ENCODE measurements around the gene TPM2. TPM values are rescaled to one million over a fixed set of nuclear protein-coding genes. Genes with fewer than 3 reads are reported as not detected.

Gene TPM2
- 1,100 and 1,291 TPM in 2 replicates for total RNA-seq

GRCh38 chr9:35689542-35690293, at the start of gene TPM2:
Gene TPM2, minus strand, starts transcription at chr9:35689925. Its CDS starts 108 bp downstream, at chr9:35689817.

GRCh38 chr9:35732185-35732799, 42.6 kb upstream of the TPM2 start, which contains the start of the genes CREB3 and TLN1:
Gene CREB3, plus strand, starts transcription at chr9:35732666. Its CDS starts 107 bp downstream, at chr9:35732773.
Gene TLN1, minus strand, starts transcription at chr9:35732195. Its CDS starts 6,501 bp downstream, at chr9:35725694.

GRCh38 chr9:35673132-35674024, 16.3 kb downstream of the TPM2 start, which contains the start of gene CA9:
Gene CA9, plus strand, starts transcription at chr9:35673928. Its CDS starts 32 bp downstream, at chr9:35673960.

GRCh38 chr9:35664531-35665470, 24.9 kb downstream of the TPM2 start, which contains the start of gene ARHGEF39:
Gene ARHGEF39, minus strand, starts transcription at chr9:35665195. Its CDS starts 26 bp downstream, at chr9:35665169.

GRCh38 chr9:35658137-35658967, 31.4 kb downstream of the TPM2 start, which contains the start of gene CCDC107:
Gene CCDC107, plus strand, starts transcription at chr9:35658292. Its CDS starts 88 bp downstream, at chr9:35658380.

GRCh38 chr9:35657546-35658136, 32.1 kb downstream of the TPM2 start, which contains the start of gene RMRP:
Gene RMRP, minus strand, starts transcription at chr9:35658019.

GRCh38 chr9:35650341-35651158, 39.2 kb downstream of the TPM2 start, which contains the start of gene SIT1:
Gene SIT1, minus strand, starts transcription at chr9:35650931. Its CDS starts 78 bp downstream, at chr9:35650853.

Other genes starting within 250 kb of the TPM2 start
- gene RUSC2, start 199.8 kb downstream of the TPM2 start, total RNA-seq, result 14.9 and 17.8 TPM in 2 replicates
- 7.5 and 12.2 TPM in 2 replicates for gene TESK1, start 84.7 kb downstream of the TPM2 start, total RNA-seq
- gene CD72, start 71.5 kb downstream of the TPM2 start, total RNA-seq, result 1.6 and 1.7 TPM in 2 replicates
- not detected in 2 replicates for gene SIT1, start 39.0 kb downstream of the TPM2 start, total RNA-seq
- gene RMRP, start 31.9 kb downstream of the TPM2 start, total RNA-seq, result 28,356 and 90,129 TPM in 2 replicates
- 11.7 and 19.4 TPM in 2 replicates for gene CCDC107, start 31.6 kb downstream of the TPM2 start, total RNA-seq
- gene ARHGEF39, start 24.7 kb downstream of the TPM2 start, total RNA-seq, result 0.09 and 0.28 TPM in 2 replicates
- gene CA9, start 16.0 kb downstream of the TPM2 start, total RNA-seq, result 2.0 and 16.1 TPM in 2 replicates
- gene TLN1, start 42.3 kb upstream of the TPM2 start, total RNA-seq, result 181 and 228 TPM in 2 replicates
- 71.5 and 79.1 TPM in 2 replicates for gene CREB3, start 42.7 kb upstream of the TPM2 start, total RNA-seq
- 16.8 and 20.4 TPM in 2 replicates for gene GBA2, start 59.3 kb upstream of the TPM2 start, total RNA-seq
- 10.2 and 11.6 TPM in 2 replicates for gene RGP1, start 59.4 kb upstream of the TPM2 start, total RNA-seq
- gene MSMP, start 64.4 kb upstream of the TPM2 start, total RNA-seq, result not detected in 2 replicates
- gene NPR2, start 101.7 kb upstream of the TPM2 start, total RNA-seq, result 15.5 and 22.6 TPM in 2 replicates
- 0.71 and 1.2 TPM in 2 replicates for gene SPAG8, start 122.3 kb upstream of the TPM2 start, total RNA-seq
- gene HINT2, start 125.1 kb upstream of the TPM2 start, total RNA-seq, result 22.2 and 30.4 TPM in 2 replicates
- not detected in 2 replicates for gene FAM221B, start 138.8 kb upstream of the TPM2 start, total RNA-seq
- gene TMEM8B, start 139.3 kb upstream of the TPM2 start, total RNA-seq, result 1.6 and 2.3 TPM in 2 replicates
- gene OR13J1, start 180.5 kb upstream of the TPM2 start, total RNA-seq, result not detected in 2 replicates
- gene HRCT1, start 216.3 kb upstream of the TPM2 start, total RNA-seq, result 0.14 and 0.28 TPM in 2 replicates
- gene SPAAR, start 219.6 kb upstream of the TPM2 start, total RNA-seq, result 0.18 TPM in 1 of 2 replicates, not detected in the other